Astrocyte (in vitro differentiated cells and primary cell): ENCODE measurements around the gene RPRD1B. TPM values are rescaled to one million over a fixed set of nuclear protein-coding genes. Genes with fewer than 3 reads are reported as not detected.
"Not testable (repeated sequence)": the region's sequence is repeated elsewhere in the genome, so short reads cannot be mapped to it uniquely, and the experiment has no call there.

Experiments used
- DNase-seq: peaks from one replicate; pipeline ENCODE4 v3.0.0-alpha.2; 2010; ENCODE audit warnings: low read depth
- FAIRE-seq: peaks from 2 replicates; lab custom pipeline; 2011; peaks lifted over from hg19 to GRCh38; lab: Jason Lieb, UNC
- H2AFZ ChIP-seq: 2 replicates; pipeline ENCODE4 v1.6.0; 2012; ENCODE audit warnings: low read depth, low read length, inconsistent platforms
- H3K27ac ChIP-seq: 2 replicates; pipeline ENCODE4 v1.5.1; 2011; ENCODE audit warnings: low read depth, low read length, inconsistent platforms
- H3K27me3 ChIP-seq: 2 replicates; pipeline ENCODE4 v1.6.0; 2011; ENCODE audit warnings: low read length, inconsistent platforms; ENCODE audit not compliant: insufficient read depth
- H3K36me3 ChIP-seq: 2 replicates; pipeline ENCODE4 v1.5.1; 2011; ENCODE audit warnings: low read length, inconsistent platforms; ENCODE audit not compliant: insufficient read depth
- H3K4me1 ChIP-seq: 2 replicates; pipeline ENCODE4 v1.5.1; 2011; ENCODE audit warnings: low read length, inconsistent platforms; ENCODE audit not compliant: insufficient read depth
- H3K4me2 ChIP-seq: 2 replicates; pipeline ENCODE4 v1.6.0; 2012; ENCODE audit warnings: low read length, inconsistent platforms
- H3K4me3 ChIP-seq: 2 replicates; pipeline ENCODE4 v1.5.1; 2011; ENCODE audit warnings: low read depth, mild to moderate bottlenecking, low read length, inconsistent platforms; ENCODE audit not compliant: insufficient read depth
- H3K79me2 ChIP-seq: 2 replicates; pipeline ENCODE4 v1.6.0; 2012; ENCODE audit warnings: mild to moderate bottlenecking, low read length, inconsistent platforms; ENCODE audit not compliant: insufficient read depth
- H3K9ac ChIP-seq: 2 replicates; pipeline ENCODE4 v1.6.0; 2012; ENCODE audit warnings: mild to moderate bottlenecking, low read length, inconsistent platforms
- H3K9me3 ChIP-seq: 2 replicates; pipeline ENCODE4 v1.5.1; 2012; ENCODE audit warnings: low read depth, mild to moderate bottlenecking, low read length, inconsistent platforms; ENCODE audit not compliant: insufficient read depth
- H4K20me1 ChIP-seq: 2 replicates; pipeline ENCODE4 v1.6.0; 2012; ENCODE audit warnings: low read length, inconsistent platforms; ENCODE audit not compliant: insufficient read depth
- H3K27ac Mint-ChIP-seq: one replicate; pipeline ENCODE4 v1.8.0; 2021; ENCODE audit warnings: mild to moderate bottlenecking, mixed read lengths; ENCODE audit not compliant: unreplicated experiment
- H3K27me3 Mint-ChIP-seq: one replicate; pipeline ENCODE4 v1.8.0; 2021; ENCODE audit warnings: low read depth, mixed read lengths; ENCODE audit not compliant: unreplicated experiment
- H3K36me3 Mint-ChIP-seq: one replicate; pipeline ENCODE4 v1.8.0; 2021; ENCODE audit warnings: low read depth, mixed read lengths; ENCODE audit not compliant: unreplicated experiment
- H3K4me1 Mint-ChIP-seq: one replicate; pipeline ENCODE4 v1.8.0; 2021; ENCODE audit warnings: low read depth, mixed read lengths; ENCODE audit not compliant: unreplicated experiment
- H3K4me3 Mint-ChIP-seq: one replicate; pipeline ENCODE4 v1.8.0; 2021; ENCODE audit warnings: mild to moderate bottlenecking, moderate library complexity, mixed read lengths; ENCODE audit not compliant: unreplicated experiment
- H3K9me3 Mint-ChIP-seq: one replicate; pipeline ENCODE4 v1.8.0; 2021; ENCODE audit warnings: mild to moderate bottlenecking, mixed read lengths; ENCODE audit not compliant: unreplicated experiment
- EZH2 ChIP-seq: IDR thresholded peaks from 2 replicates; pipeline ENCODE4 v1.6.1; 2012; ENCODE audit warnings: mild to moderate bottlenecking, low read length, inconsistent platforms; ENCODE audit not compliant: insufficient read depth
- total RNA-seq: library from RNA; stranded (reverse); gene quantifications from 2 replicates; pipeline ENCODE4 v1.2.1, GENCODE V29; 2021
- TF ChIP-seq, protein P1 (sequence below): IDR thresholded peaks from 2 replicates; pipeline ENCODE4 v1.5.1; 2011; ENCODE audit warnings: low read depth, mild to moderate bottlenecking, inconsistent platforms, low read length, moderate library complexity; ENCODE audit not compliant: insufficient read depth

Gene RPRD1B
- total RNA-seq, 1 donor from 2014 or later, result 20.7 TPM

- Mint-ChIP-seq H3K36me3 (peaks cover 10% of the 10 kb centered on the region), H3K9me3 (peaks cover 3% of the 10 kb centered on the region), H3K4me3 (no peak overlapping the region), H3K4me1 (peaks cover 37% of the 10 kb centered on the region), H3K27me3 (no peaks in the 10 kb centered on the region), H3K27ac (peak overlapping the region; percentile 18)
- H2AFZ ChIP-seq, result no peak overlapping the region
- peaks cover 9% of the 10 kb centered on the region for H3K36me3 ChIP-seq
- H3K4me2 ChIP-seq, result peak overlapping the region; percentile 32
- peaks cover 21% of the 10 kb centered on the region for H3K4me1 ChIP-seq
- H3K27ac ChIP-seq, result peak overlapping the region; percentile 10
- no peaks in the 10 kb centered on the region for H4K20me1 ChIP-seq
- H3K79me2 ChIP-seq, result no peaks in the 10 kb centered on the region
- DNase-seq (peak; percentile 70), FAIRE-seq (no peak)
- TF ChIP-seq EZH2, result no peak
- TF ChIP-seq, protein P1, sequence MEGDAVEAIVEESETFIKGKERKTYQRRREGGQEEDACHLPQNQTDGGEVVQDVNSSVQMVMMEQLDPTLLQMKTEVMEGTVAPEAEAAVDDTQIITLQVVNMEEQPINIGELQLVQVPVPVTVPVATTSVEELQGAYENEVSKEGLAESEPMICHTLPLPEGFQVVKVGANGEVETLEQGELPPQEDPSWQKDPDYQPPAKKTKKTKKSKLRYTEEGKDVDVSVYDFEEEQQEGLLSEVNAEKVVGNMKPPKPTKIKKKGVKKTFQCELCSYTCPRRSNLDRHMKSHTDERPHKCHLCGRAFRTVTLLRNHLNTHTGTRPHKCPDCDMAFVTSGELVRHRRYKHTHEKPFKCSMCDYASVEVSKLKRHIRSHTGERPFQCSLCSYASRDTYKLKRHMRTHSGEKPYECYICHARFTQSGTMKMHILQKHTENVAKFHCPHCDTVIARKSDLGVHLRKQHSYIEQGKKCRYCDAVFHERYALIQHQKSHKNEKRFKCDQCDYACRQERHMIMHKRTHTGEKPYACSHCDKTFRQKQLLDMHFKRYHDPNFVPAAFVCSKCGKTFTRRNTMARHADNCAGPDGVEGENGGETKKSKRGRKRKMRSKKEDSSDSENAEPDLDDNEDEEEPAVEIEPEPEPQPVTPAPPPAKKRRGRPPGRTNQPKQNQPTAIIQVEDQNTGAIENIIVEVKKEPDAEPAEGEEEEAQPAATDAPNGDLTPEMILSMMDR, result no peak
- H3K9me3 ChIP-seq, result no peaks in the 10 kb centered on the region
- H3K27me3 ChIP-seq, result no peaks in the 10 kb centered on the region
- no peak overlapping the region for H3K4me3 ChIP-seq
- no peak overlapping the region for H3K9ac ChIP-seq
Observed at GRCh38 chr20:38094373-38094891, 60.9 kb downstream of the RPRD1B start.

DNA sequence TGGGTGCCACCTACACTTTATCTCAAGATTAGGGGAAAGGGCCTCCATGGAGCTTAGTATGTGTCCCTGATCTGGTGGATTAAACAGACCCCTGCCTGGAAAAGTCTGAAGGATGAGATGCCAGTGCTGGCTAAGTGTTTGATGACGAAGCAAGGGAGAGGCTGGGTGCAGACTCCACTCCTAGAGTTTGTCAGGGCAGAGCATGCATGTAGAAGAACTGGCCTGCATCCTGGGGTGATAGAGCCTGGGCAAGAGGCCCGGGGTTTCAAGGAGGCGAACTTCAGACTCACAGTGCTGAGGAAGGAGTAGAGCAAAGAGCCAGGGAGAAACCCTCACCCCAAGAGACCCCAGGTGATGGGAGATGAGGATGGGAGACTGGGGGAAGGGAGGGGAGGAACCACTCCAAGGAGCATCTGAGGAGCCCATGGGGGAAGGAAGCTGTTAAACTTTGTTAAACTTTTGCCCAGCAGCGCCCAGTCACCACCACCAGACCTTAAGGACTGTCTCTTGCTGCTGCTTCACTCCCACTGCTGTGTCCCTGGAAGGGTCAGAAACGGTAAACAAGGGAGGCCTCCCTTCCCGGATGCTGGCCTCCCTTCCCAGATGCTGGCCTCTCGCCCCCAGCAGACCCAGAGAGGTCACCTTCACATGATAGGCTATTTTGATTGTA lies 61.6 kb downstream of the RPRD1B start:
- FAIRE-seq (no peak), DNase-seq (no peak)
- Histone ChIP-seq H3K36me3 (peaks cover 5% of the 10 kb centered on the region), H3K4me3 (no peak overlapping the region), H3K79me2 (no peaks in the 10 kb centered on the region), H3K9ac (no peak overlapping the region), H2AFZ (no peak overlapping the region), H3K9me3 (no peaks in the 10 kb centered on the region), H3K27ac (no peak overlapping the region), H3K27me3 (no peaks in the 10 kb centered on the region), H4K20me1 (no peaks in the 10 kb centered on the region), H3K4me1 (peaks cover 21% of the 10 kb centered on the region), H3K4me2 (peak overlapping the region; percentile 32)
- no peak for TF ChIP-seq EZH2
- TF ChIP-seq, protein P1, result no peak
- Mint-ChIP-seq H3K9me3 (peaks cover 3% of the 10 kb centered on the region), H3K36me3 (peaks cover 9% of the 10 kb centered on the region), H3K4me3 (no peak overlapping the region), H3K27ac (peak overlapping the region; percentile 34), H3K4me1 (peaks cover 36% of the 10 kb centered on the region), H3K27me3 (no peaks in the 10 kb centered on the region)

DNA sequence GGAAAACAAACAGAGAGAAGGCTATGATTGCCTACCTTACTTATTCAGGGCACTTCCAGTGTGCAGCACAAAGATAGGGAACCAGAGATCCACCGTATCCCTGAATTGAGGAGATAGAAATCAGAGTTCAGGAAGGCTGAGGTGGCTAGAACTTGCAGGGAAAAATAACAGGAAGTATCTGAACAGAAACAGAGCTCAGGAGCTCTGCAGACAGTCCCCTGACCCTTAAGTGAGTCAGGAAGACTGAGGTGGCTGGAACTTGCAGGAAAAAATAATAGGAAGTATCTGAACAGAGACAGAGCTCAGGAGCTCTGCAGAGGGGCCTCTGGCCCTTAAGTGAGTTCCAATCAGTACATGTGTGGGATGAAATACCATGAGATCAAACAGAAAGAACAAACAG lies 65.4 kb downstream of the RPRD1B start:
- Histone ChIP-seq H3K4me3 (no peak overlapping the region), H3K27me3 (no peaks in the 10 kb centered on the region), H3K4me1 (peaks cover 13% of the 10 kb centered on the region), H3K9ac (no peak overlapping the region), H3K4me2 (peak overlapping the region; percentile 12), H3K36me3 (no peaks in the 10 kb centered on the region), H2AFZ (no peak overlapping the region), H3K79me2 (no peaks in the 10 kb centered on the region), H3K9me3 (no peaks in the 10 kb centered on the region), H3K27ac (no peak overlapping the region), H4K20me1 (no peaks in the 10 kb centered on the region)
- FAIRE-seq (no peak), DNase-seq (no peak)
- Mint-ChIP-seq H3K27ac (peak overlapping the region; percentile 35), H3K9me3 (peaks cover 10% of the 10 kb centered on the region), H3K36me3 (peaks cover 6% of the 10 kb centered on the region), H3K4me1 (peaks cover 21% of the 10 kb centered on the region), H3K4me3 (no peak overlapping the region), H3K27me3 (no peaks in the 10 kb centered on the region)
- TF ChIP-seq, protein P1, result no peak
- no peak for TF ChIP-seq EZH2

- not testable (repeated sequence) for DNase-seq, H3K36me3 ChIP-seq, H3K79me2 ChIP-seq, H3K9ac ChIP-seq, H4K20me1 ChIP-seq, H3K9me3 ChIP-seq, H3K4me3 ChIP-seq, H2AFZ ChIP-seq, H3K27ac ChIP-seq, H3K27ac Mint-ChIP-seq, H3K4me3 Mint-ChIP-seq, H3K4me1 ChIP-seq, H3K4me1 Mint-ChIP-seq, H3K36me3 Mint-ChIP-seq, H3K27me3 ChIP-seq, H3K27me3 Mint-ChIP-seq, H3K4me2 ChIP-seq, FAIRE-seq
- H3K9me3 Mint-ChIP-seq, result peaks cover 18% of the 10 kb centered on the region
Observed at GRCh38 chr20:38102206-38102605, 68.7 kb downstream of the RPRD1B start.
